SU-DHL-6 (cell line): ENCODE data around the gene SAMD4B.

Experiments used
- CTCF ChIP-seq: fragments of 200-600 bp; sonication (generic); IDR thresholded peaks from one replicate; pipeline ENCODE4 v1.5.1; 2017; ENCODE audit warnings: antibody characterized with exemption, mild to moderate bottlenecking, low read length, moderate library complexity; ENCODE audit not compliant: insufficient read depth, poor library complexity, severe bottlenecking
- EZH2phosphoT487 ChIP-seq: fragments of 200-600 bp; sonication (generic), shearing (Covaris generic); conservative IDR thresholded peaks from 2 replicates; pipeline ENCODE4 v1.6.1; 2018; ENCODE audit warnings: mild to moderate bottlenecking, antibody characterized with exemption, low read length, moderate library complexity, mixed read lengths

GRCh38 chr19:39372047-39372802 lies 30.0 kb downstream of the SAMD4B start:
- no peak for TF ChIP-seq EZH2phosphoT487
- no peak for TF ChIP-seq CTCF
